Stimulated activated CD4-positive, alpha-beta T cell treated with anti-CD3 and anti-CD28 coated beads, Interleukin-2, amount 100 ng/mL, for 48 hours (primary cell): Measurements from ENCODE around the gene AHNAK.
"Not testable (repeated sequence)": the region's sequence is repeated elsewhere in the genome, so short reads cannot be mapped to it uniquely, and the experiment has no call there.

Experiments used
- DNase-seq, 2 donors: peaks; one replicate each; pipeline ENCODE4 v3.0.0-alpha.2; 2020

The AHNAK gene

GRCh38 chr11:62400281-62400680, 146.3 kb downstream of the AHNAK start:
- DNase-seq = no peak

GRCh38 chr11:62399878-62400266, 146.7 kb downstream of the AHNAK start:
- no peak for DNase-seq

GRCh38 chr11:62399172-62399877, 147.3 kb downstream of the AHNAK start:
- DNase-seq = no peak

GRCh38 chr11:62398011-62398994, 148.3 kb downstream of the AHNAK start:
- no peak for DNase-seq

GRCh38 chr11:62395885-62396551, 150.6 kb downstream of the AHNAK start:
- no peak for DNase-seq

GRCh38 chr11:62394825-62395538, 151.6 kb downstream of the AHNAK start:
- DNase-seq = peak; percentile 29 to 32

GRCh38 chr11:62393735-62394134, 152.9 kb downstream of the AHNAK start:
- no peak for DNase-seq

GRCh38 chr11:62393061-62393611, 153.5 kb downstream of the AHNAK start:
- no peak for DNase-seq

- no peak for DNase-seq
Observed at GRCh38 chr11:62392506-62392905, 154.1 kb downstream of the AHNAK start.

GRCh38 chr11:62391642-62392425, 154.8 kb downstream of the AHNAK start:
- no peak for DNase-seq

GRCh38 chr11:62390722-62391121, 155.9 kb downstream of the AHNAK start:
- no peak for DNase-seq

- no peak for DNase-seq
Observed at GRCh38 chr11:62390237-62390636, 156.4 kb downstream of the AHNAK start.

- no peak for DNase-seq
Observed at GRCh38 chr11:62388999-62389398, 157.6 kb downstream of the AHNAK start.

- no peak for DNase-seq
Observed at GRCh38 chr11:62387381-62387780, 159.2 kb downstream of the AHNAK start.

- DNase-seq = not testable (repeated sequence)
Observed at GRCh38 chr11:62386083-62386482, 160.5 kb downstream of the AHNAK start.

GRCh38 chr11:62383822-62384221, 162.8 kb downstream of the AHNAK start:
- no peak for DNase-seq
